ENCODE results near the gene CFTR.

DNA sequence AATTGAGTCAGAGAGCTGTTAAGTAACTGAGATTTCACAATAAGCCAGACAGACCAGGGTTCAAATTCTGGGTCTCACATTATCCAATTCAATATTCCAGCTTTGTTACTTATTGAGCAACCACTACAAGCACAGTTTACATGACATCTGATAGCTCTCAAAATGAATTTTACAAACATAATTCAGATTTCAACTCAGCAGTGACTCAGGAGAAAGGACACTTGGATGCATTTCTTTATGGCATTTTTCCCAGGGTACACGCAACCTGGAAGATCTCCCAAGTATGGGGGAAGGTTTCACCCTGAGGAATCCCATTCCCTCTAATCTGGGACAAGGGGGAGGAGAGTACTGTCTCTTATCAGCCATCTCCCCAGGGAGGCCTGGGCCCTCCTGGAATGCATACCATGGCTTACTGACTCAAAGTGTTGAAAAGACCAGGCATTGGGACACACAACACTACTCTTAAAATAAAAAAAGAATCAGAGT is 102.4 kb downstream of the CFTR start:
- TF ChIP-seq, protein P1, sequence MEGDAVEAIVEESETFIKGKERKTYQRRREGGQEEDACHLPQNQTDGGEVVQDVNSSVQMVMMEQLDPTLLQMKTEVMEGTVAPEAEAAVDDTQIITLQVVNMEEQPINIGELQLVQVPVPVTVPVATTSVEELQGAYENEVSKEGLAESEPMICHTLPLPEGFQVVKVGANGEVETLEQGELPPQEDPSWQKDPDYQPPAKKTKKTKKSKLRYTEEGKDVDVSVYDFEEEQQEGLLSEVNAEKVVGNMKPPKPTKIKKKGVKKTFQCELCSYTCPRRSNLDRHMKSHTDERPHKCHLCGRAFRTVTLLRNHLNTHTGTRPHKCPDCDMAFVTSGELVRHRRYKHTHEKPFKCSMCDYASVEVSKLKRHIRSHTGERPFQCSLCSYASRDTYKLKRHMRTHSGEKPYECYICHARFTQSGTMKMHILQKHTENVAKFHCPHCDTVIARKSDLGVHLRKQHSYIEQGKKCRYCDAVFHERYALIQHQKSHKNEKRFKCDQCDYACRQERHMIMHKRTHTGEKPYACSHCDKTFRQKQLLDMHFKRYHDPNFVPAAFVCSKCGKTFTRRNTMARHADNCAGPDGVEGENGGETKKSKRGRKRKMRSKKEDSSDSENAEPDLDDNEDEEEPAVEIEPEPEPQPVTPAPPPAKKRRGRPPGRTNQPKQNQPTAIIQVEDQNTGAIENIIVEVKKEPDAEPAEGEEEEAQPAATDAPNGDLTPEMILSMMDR (conservative IDR thresholded peaks at IDR 0.05; ENCODE audit: low read length): no peak
- TF ChIP-seq EZH2phosphoT487 (IDR thresholded peaks at IDR 0.05; ENCODE audit: borderline replicate concordance): no peak
